WERI-Rb-1 (cell line): ENCODE measurements around the gene WHRN.

Experiments used
- DNase-seq: peaks from one replicate; pipeline ENCODE4 v3.0.0-alpha.2; 2020
- H3K27ac ChIP-seq: fragments of 250-450 bp; sonication (Bioruptor Pico); 2 replicates; pipeline ENCODE4 v1.5.1; 2020; ENCODE audit warnings: mild to moderate bottlenecking, moderate library complexity
- H3K27me3 ChIP-seq: fragments of 250-450 bp; sonication (Bioruptor Pico); 2 replicates; pipeline ENCODE4 v1.5.1; 2021; ENCODE audit warnings: mild to moderate bottlenecking, low read depth, moderate library complexity; ENCODE audit not compliant: insufficient read depth, severe bottlenecking
- H3K36me3 ChIP-seq: fragments of 250-450 bp; sonication (Bioruptor Pico); 2 replicates; pipeline ENCODE4 v1.5.1; 2020; ENCODE audit warnings: mild to moderate bottlenecking, moderate library complexity
- H3K4me3 ChIP-seq: 2 replicates; pipeline ENCODE4 v1.5.1; 2011; ENCODE audit warnings: low read depth, mild to moderate bottlenecking, control low read depth, low read length
- H3K9me3 ChIP-seq: fragments of 250-450 bp; sonication (Bioruptor Pico); 2 replicates; pipeline ENCODE4 v1.5.1; 2021; ENCODE audit warnings: mild to moderate bottlenecking, moderate library complexity; ENCODE audit not compliant: severe bottlenecking
- CTCF ChIP-seq: IDR thresholded peaks from 2 replicates; pipeline ENCODE4 v1.5.1; 2011; ENCODE audit warnings: low read depth, mild to moderate bottlenecking, control low read depth, inconsistent platforms, low read length

The WHRN gene

GRCh38 chr9:114425126-114425525, 80.1 kb downstream of the WHRN start:
- no peaks in the 10 kb centered on the region for H3K9me3 ChIP-seq
- TF ChIP-seq CTCF: no peak
- H3K36me3 ChIP-seq: no peaks in the 10 kb centered on the region
- no peak overlapping the region for H3K4me3 ChIP-seq
- no peaks in the 10 kb centered on the region for H3K27me3 ChIP-seq
- no peak overlapping the region for H3K27ac ChIP-seq
- no peak for DNase-seq

DNA sequence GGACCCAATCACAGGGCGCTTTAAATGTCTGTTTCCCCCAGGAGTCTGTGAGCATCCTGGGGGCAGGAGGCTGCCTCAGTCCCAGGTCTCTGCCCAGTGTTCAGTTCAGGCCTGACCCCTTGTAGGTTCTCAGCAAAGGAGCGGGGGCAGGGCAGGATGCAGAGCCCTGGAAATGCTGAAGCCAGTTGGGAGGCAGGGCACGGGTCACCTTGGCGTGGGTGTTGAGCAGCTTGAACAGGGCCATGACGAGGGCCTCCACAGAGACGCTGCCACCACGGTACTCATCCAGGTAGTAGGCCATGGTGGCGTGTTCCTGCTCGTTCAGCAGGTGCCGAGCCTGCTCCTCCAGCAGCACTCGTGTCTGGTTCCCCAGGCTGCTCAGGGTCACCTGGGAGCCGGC, 81.1 kb downstream of the WHRN start:
- no peaks in the 10 kb centered on the region for H3K27me3 ChIP-seq

DNA sequence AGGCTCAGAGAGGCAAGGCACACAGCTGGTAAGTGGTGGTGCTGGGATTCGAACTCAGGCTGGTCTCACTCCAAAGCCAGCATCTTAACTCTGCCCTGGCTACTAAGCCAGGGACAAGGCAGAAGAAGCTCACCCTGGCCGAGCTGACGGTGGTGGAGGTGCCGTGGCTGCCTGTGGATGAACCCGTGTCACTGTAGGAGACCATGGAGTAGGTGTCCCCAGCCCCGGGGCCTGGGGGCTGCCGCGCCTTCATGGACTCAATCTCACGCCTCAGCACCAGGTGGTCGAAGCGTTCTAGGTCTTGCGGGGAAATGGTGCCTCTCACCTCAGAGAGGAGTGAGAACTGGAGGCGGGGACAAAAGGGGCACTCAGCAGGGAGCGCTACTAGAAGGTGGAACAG, 82.1 kb downstream of the WHRN start:
- Histone ChIP-seq H3K27me3 (no peaks in the 10 kb centered on the region), H3K27ac (no peak overlapping the region), H3K9me3 (no peaks in the 10 kb centered on the region), H3K4me3 (no peak overlapping the region), H3K36me3 (no peaks in the 10 kb centered on the region)
- DNase-seq: no peak
- TF ChIP-seq CTCF: no peak

More for the DNA sequence above, 81.1 kb downstream of the WHRN start:
- Histone ChIP-seq H3K27ac (no peak overlapping the region), H3K4me3 (no peak overlapping the region), H3K36me3 (no peaks in the 10 kb centered on the region), H3K9me3 (no peaks in the 10 kb centered on the region)
- TF ChIP-seq CTCF: no peak
- DNase-seq: no peak

GRCh38 chr9:114421147-114421546, 84.1 kb downstream of the WHRN start:
- no peak for DNase-seq
- Histone ChIP-seq H3K4me3 (no peak overlapping the region), H3K9me3 (no peaks in the 10 kb centered on the region), H3K36me3 (no peaks in the 10 kb centered on the region), H3K27me3 (no peaks in the 10 kb centered on the region), H3K27ac (no peak overlapping the region)
- no peak for TF ChIP-seq CTCF

DNA sequence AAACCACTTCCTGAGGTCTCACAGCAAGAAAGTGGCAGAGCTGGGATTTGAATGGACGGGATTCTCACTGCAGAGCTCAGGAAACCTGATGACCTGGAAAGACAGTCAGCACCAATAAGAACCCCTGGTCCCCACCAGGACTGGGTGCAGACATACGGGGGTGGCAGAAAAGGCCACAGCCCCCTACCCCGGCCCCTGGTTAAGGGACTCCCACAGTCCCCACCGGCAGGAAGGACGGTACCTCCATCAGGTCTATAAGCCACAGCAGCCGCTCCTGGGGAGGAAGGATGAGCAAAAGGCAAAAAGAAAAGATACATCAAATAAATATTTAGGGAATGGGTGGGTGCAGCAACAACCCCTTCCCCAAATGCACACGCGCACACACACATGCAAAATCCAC, 85.5 kb downstream of the WHRN start:
- DNase-seq: no peak
- Histone ChIP-seq H3K27me3 (no peaks in the 10 kb centered on the region), H3K9me3 (no peaks in the 10 kb centered on the region), H3K27ac (no peak overlapping the region), H3K36me3 (no peaks in the 10 kb centered on the region), H3K4me3 (no peak overlapping the region)
- TF ChIP-seq CTCF: no peak

GRCh38 chr9:114418053-114418452, 87.2 kb downstream of the WHRN start:
- no peaks in the 10 kb centered on the region for H3K36me3 ChIP-seq
- no peak for TF ChIP-seq CTCF
- H3K27me3 ChIP-seq: no peaks in the 10 kb centered on the region
- H3K27ac ChIP-seq: no peak overlapping the region
- no peak overlapping the region for H3K4me3 ChIP-seq
- H3K9me3 ChIP-seq: no peaks in the 10 kb centered on the region
- no peak for DNase-seq
